M059J (cell line): ENCODE data around the gene CDH4. TPM values are rescaled to one million over a fixed set of nuclear protein-coding genes. Genes with fewer than 3 reads are reported as not detected.

ENCODE experiments used
- DNase-seq: peaks from one replicate; pipeline ENCODE4 v3.0.0-alpha.2; 2012; ENCODE audit warnings: low read depth
- total RNA-seq: library from RNA; depleted of rRNA; stranded (reverse); fragments of >200 nt; shearing (Covaris generic); gene quantifications from 2 replicates; pipeline ENCODE4 v1.2.3, GENCODE V29; 2014

Gene CDH4
- total RNA-seq, 1 experiment from 2014 or later = 7.8 TPM

- no peak for DNase-seq
Measured at GRCh38 chr20:61300709-61301108, 48.6 kb downstream of the CDH4 start.

- no peak for DNase-seq
Measured at GRCh38 chr20:61301711-61302525, 49.9 kb downstream of the CDH4 start.

GRCh38 chr20:61303217-61303616 lies 51.2 kb downstream of the CDH4 start:
- no peak for DNase-seq

GRCh38 chr20:61303675-61304074 lies 51.6 kb downstream of the CDH4 start:
- no peak for DNase-seq

GRCh38 chr20:61304750-61305149 lies 52.7 kb downstream of the CDH4 start:
- DNase-seq = no peak

GRCh38 chr20:61306937-61307475 lies 54.9 kb downstream of the CDH4 start:
- DNase-seq = no peak

GRCh38 chr20:61307686-61308476 lies 55.8 kb downstream of the CDH4 start:
- no peak for DNase-seq

- DNase-seq = no peak
Measured at GRCh38 chr20:61308477-61308774, 56.4 kb downstream of the CDH4 start.

- DNase-seq = no peak
Measured at GRCh38 chr20:61310954-61311353, 58.9 kb downstream of the CDH4 start.

- DNase-seq = no peak
Measured at GRCh38 chr20:61311656-61312387, 59.8 kb downstream of the CDH4 start.

- no peak for DNase-seq
Measured at GRCh38 chr20:61312925-61313324, 60.9 kb downstream of the CDH4 start.

- no peak for DNase-seq
Measured at GRCh38 chr20:61313396-61313795, 61.3 kb downstream of the CDH4 start.

GRCh38 chr20:61314326-61315010 lies 62.4 kb downstream of the CDH4 start:
- DNase-seq = no peak

- no peak for DNase-seq
Measured at GRCh38 chr20:61315319-61315718, 63.3 kb downstream of the CDH4 start.

- no peak for DNase-seq
Measured at GRCh38 chr20:61316346-61316745, 64.3 kb downstream of the CDH4 start.

- DNase-seq = no peak
Measured at GRCh38 chr20:61317966-61318530, 66.0 kb downstream of the CDH4 start.

- DNase-seq = no peak
Measured at GRCh38 chr20:61320691-61321425, 68.8 kb downstream of the CDH4 start.

- no peak for DNase-seq
Measured at GRCh38 chr20:61321481-61321880, 69.4 kb downstream of the CDH4 start.

- DNase-seq = no peak
Measured at GRCh38 chr20:61322151-61322865, 70.2 kb downstream of the CDH4 start.

- no peak for DNase-seq
Measured at GRCh38 chr20:61324906-61325305, 72.8 kb downstream of the CDH4 start.
